Liver (tissue), 9 donors: ENCODE results near the gene MKI67. TPM values are rescaled to one million over a fixed set of nuclear protein-coding genes. Genes with fewer than 3 reads are reported as not detected.

ENCODE experiments used
- DNase-seq: peaks from one replicate; pipeline ENCODE4 v3.0.0-alpha.2; 2017; ENCODE audit warnings: low spot score
- H3K27ac ChIP-seq, 2 donors: one replicate each; pipeline ENCODE4 v1.7.0; 2013; ENCODE audit warnings: inconsistent platforms in 2 of 2, low read length in 2 of 2, control low read depth in 1 of 2, low read depth in 1 of 2, mild to moderate bottlenecking in 1 of 2
- H3K27me3 ChIP-seq, 4 donors: one replicate each; pipeline versions ENCODE4 v1.6.1 to v1.7.0; 2013; ENCODE audit warnings: low read length in 3 of 4, inconsistent platforms in 1 of 4, mild to moderate bottlenecking in 1 of 4, moderate library complexity in 1 of 4; ENCODE audit not compliant: control insufficient read depth in 4 of 4, insufficient read depth in 4 of 4
- H3K36me3 ChIP-seq, 4 donors: one replicate each; pipeline versions ENCODE4 v1.6.1 to v1.7.0; 2013; ENCODE audit warnings: low read length in 3 of 4, mild to moderate bottlenecking in 3 of 4, low read depth in 1 of 4, moderate library complexity in 1 of 4; ENCODE audit not compliant: control insufficient read depth in 4 of 4, insufficient read depth in 3 of 4
- H3K4me1 ChIP-seq, 4 donors: one replicate each; pipeline versions ENCODE4 v1.6.1 to v1.7.0; 2013; ENCODE audit warnings: low read length in 3 of 4, mild to moderate bottlenecking in 3 of 4, moderate library complexity in 1 of 4; ENCODE audit not compliant: control insufficient read depth in 4 of 4, insufficient read depth in 4 of 4
- H3K4me3 ChIP-seq, 3 donors: one replicate each; pipeline versions ENCODE4 v1.6.1 to v1.7.0; 2013; ENCODE audit warnings: low read length in 3 of 3, control low read depth in 1 of 3, low read depth in 1 of 3, mild to moderate bottlenecking in 1 of 3
- H3K9ac ChIP-seq, 2 donors: one replicate each; pipeline ENCODE4 v1.7.0; 2013; ENCODE audit warnings: low read length in 2 of 2, mild to moderate bottlenecking in 2 of 2, moderate library complexity in 2 of 2, control low read depth in 1 of 2, low read depth in 1 of 2
- H3K9me3 ChIP-seq, 4 donors: one replicate each; pipeline versions ENCODE4 v1.6.1 to v1.7.0; 2013; ENCODE audit warnings: low read length in 3 of 4; ENCODE audit not compliant: control insufficient read depth in 4 of 4
- FOXA2 ChIP-seq: IDR thresholded peaks from 2 replicates; pipeline ENCODE4 v1.6.1; 2016; ENCODE audit warnings: antibody characterized with exemption
- GABPA ChIP-seq, 2 donors: IDR thresholded peaks in 1 of 2; conservative IDR thresholded peaks in 1 of 2; 2 replicates each; pipeline ENCODE4 v1.6.1; 2016; ENCODE audit warnings: antibody characterized with exemption in 2 of 2, mild to moderate bottlenecking in 1 of 2, moderate library complexity in 1 of 2
- HNF4A ChIP-seq, 2 donors: conservative IDR thresholded peaks; 2 replicates each; pipeline ENCODE4 v1.6.1; 2016; ENCODE audit warnings: antibody characterized with exemption in 2 of 2, mild to moderate bottlenecking in 2 of 2
- HNF4G ChIP-seq: IDR thresholded peaks from 2 replicates; pipeline ENCODE4 v1.6.1; 2016; ENCODE audit warnings: antibody characterized with exemption
- RXRA ChIP-seq, 2 donors: IDR thresholded peaks; 2 replicates each; pipeline ENCODE4 v1.6.1; 2017 to 2018; ENCODE audit warnings: antibody characterized with exemption in 2 of 2, mild to moderate bottlenecking in 1 of 2
- SP1 ChIP-seq: IDR thresholded peaks from 2 replicates; pipeline ENCODE4 v1.6.1; 2018; ENCODE audit warnings: antibody characterized with exemption, mild to moderate bottlenecking
- TAF1 ChIP-seq: conservative IDR thresholded peaks from 2 replicates; pipeline ENCODE4 v1.6.1; 2016; ENCODE audit warnings: antibody characterized with exemption, mild to moderate bottlenecking
- YY1 ChIP-seq: IDR thresholded peaks from 2 replicates; pipeline ENCODE4 v1.6.1; 2016; ENCODE audit warnings: antibody characterized with exemption, mild to moderate bottlenecking
- WGBS: extraction: QIAGEN DNeasy Blood & Tissue Kit; methylation state at CpG from one replicate; pipeline ENCODE4 v1.1.7; 2013; 5-methylcytosine and 5-hydroxymethylcytosine counted together
- polyA plus RNA-seq, 2 donors: library from polyadenylated mRNA; stranded (reverse) in 1 of 2; unstranded in 1 of 2; fragments of 200-250 nt in 1 of 2; fragments of >200 nt in 1 of 2; fragmentation: Nextera tagmentation in 1 of 2; extraction: Ambion mirVana in 1 of 2; gene quantifications; one replicate each; pipeline versions ENCODE4 v1.2.1 to v1.2.3, GENCODE V29; 2013 to 2015
- total RNA-seq, 2 donors: library from RNA; depleted of rRNA; stranded (reverse); fragments of >200 nt; gene quantifications; one replicate each; pipeline ENCODE4 v1.2.3, GENCODE V29; 2014
- TF ChIP-seq, protein P1 (sequence below): IDR thresholded peaks from 2 replicates; pipeline ENCODE4 v1.6.1; 2016; ENCODE audit warnings: antibody characterized with exemption
- TF ChIP-seq, protein P2 (sequence below): IDR thresholded peaks from 2 replicates; pipeline ENCODE4 v1.6.1; 2016; ENCODE audit warnings: antibody characterized with exemption
- TF ChIP-seq, protein P3 (sequence below): IDR thresholded peaks from 2 replicates; pipeline ENCODE4 v1.6.1; 2016; ENCODE audit warnings: antibody characterized with exemption, mild to moderate bottlenecking
- donor health status: healthy.
- donor health status: healthy.
- donor health status: healthy.
- donor health status: healthy.
- donor health status: healthy.

The MKI67 gene
- total and polyA plus RNA-seq, 4 donors = 0.25 to 54.5 (median 1.1) TPM

DNA sequence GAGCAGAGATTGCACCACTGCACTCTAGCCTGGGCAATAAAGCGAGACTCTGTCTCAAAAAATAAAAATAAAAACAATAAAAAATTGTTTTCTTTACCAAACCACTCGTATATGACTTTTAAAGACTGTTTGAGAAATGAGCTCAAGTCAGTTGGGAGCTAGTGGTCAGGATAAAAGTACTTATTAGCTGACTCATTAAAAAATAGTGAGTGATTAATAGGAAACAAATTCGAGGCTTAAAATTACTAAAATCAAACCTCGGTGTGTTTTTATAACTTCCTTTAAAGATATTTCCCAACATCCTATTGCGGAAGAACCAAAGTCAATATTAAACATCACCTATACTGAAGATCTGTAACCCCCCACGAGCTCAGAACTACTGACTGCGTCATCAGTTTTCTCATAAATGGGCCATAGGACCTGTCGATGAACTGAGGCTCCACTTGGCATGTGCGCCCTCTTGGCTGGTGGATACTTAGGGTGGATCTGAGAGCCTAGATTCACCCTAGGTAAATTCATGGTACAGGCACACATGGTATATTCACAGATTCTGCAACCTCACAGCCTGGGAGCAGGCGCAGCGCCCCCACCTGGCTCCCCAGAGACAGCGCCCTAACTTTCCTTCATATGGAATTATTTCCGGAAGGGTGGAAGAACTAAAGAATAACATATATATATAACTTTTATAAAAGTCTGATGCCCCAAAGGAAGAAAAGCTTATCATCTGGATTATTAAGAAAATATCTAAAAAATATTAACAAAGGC, 9.2 kb downstream of the MKI67 start (continued):
- TF ChIP-seq, protein P1, sequence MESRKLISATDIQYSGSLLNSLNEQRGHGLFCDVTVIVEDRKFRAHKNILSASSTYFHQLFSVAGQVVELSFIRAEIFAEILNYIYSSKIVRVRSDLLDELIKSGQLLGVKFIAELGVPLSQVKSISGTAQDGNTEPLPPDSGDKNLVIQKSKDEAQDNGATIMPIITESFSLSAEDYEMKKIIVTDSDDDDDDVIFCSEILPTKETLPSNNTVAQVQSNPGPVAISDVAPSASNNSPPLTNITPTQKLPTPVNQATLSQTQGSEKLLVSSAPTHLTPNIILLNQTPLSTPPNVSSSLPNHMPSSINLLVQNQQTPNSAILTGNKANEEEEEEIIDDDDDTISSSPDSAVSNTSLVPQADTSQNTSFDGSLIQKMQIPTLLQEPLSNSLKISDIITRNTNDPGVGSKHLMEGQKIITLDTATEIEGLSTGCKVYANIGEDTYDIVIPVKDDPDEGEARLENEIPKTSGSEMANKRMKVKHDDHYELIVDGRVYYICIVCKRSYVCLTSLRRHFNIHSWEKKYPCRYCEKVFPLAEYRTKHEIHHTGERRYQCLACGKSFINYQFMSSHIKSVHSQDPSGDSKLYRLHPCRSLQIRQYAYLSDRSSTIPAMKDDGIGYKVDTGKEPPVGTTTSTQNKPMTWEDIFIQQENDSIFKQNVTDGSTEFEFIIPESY = no peak
- TF ChIP-seq RXRA (IDR thresholded peaks at IDR 0.05) (no peak), GABPA (IDR thresholded peaks at IDR 0.05 in 1 of 2, conservative IDR thresholded peaks at IDR 0.05 in 1 of 2) (no peak), YY1 (no peak)

DNA sequence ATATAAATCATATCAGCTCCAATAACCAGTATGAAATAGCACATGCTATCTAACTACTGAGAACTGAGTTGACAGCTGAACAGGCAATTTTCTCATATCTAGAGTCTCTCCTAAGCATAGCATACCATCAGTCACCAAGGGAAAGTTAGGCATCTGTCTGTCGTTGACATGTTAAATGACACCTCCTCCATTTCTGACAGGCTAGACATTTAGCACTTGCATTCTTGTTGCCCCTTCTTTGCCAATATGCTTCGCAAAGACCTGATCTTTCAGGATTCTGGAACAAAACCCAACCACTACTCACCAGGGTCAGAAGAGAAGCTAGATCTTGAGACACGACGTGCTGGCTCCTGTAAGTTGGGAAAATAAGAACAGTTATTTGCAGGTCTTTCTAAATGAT, 10.0 kb downstream of the MKI67 start:
- peaks cover 0 to 3% (median 0%) of the 10 kb centered on the region in 4 donors for H3K27me3 ChIP-seq
- 97% methylated on average over 4 of the region's 4 CpGs for WGBS
- H3K4me3 ChIP-seq = no peak overlapping the region
- H3K27ac ChIP-seq = no peak overlapping the region
- no peak for DNase-seq
- no peak overlapping the region for H3K9ac ChIP-seq
- H3K4me1 ChIP-seq = no peaks in the 10 kb centered on the region
- TF ChIP-seq, protein P2, sequence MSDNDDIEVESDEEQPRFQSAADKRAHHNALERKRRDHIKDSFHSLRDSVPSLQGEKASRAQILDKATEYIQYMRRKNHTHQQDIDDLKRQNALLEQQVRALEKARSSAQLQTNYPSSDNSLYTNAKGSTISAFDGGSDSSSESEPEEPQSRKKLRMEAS = no peak
- TF ChIP-seq HNF4G = no peak
- H3K36me3 ChIP-seq = peaks cover 0 to 2% (median 0%) of the 10 kb centered on the region in 4 donors
- H3K9me3 ChIP-seq = no peaks in the 10 kb centered on the region

DNA sequence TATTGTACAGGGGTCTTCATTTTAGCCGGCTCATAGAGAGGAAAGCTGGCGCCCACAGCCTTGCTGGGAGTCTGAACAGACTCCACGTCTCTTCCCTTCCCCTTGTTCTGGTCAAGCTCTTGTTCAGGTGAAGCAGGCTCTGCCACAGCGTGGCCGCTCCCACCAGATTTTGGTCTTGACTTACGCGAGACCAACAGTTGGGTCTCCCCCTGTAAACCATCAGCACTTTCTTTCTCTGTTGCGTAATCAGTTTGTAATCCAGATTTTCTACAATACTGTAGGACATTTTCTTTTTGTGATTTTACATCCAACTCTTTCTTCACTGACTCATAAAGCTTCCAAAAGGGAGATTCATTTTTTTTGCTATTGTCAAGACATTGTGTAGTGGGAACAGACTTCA, 10.9 kb downstream of the MKI67 start:
- Histone ChIP-seq H3K9me3 (no peaks in the 10 kb centered on the region), H3K9ac (no peak overlapping the region), H3K27ac (no peak overlapping the region), H3K4me1 (no peaks in the 10 kb centered on the region), H3K36me3 (peaks cover 0 to 2% (median 0%) of the 10 kb centered on the region in 4 donors), H3K27me3 (peaks cover 0 to 3% (median 0%) of the 10 kb centered on the region in 4 donors), H3K4me3 (no peak overlapping the region)
- TF ChIP-seq, protein P2 = no peak
- no peak for TF ChIP-seq YY1
- no peak for TF ChIP-seq TAF1
- WGBS = 98% methylated on average over 8 of the region's 8 CpGs
- no peak for DNase-seq

DNA sequence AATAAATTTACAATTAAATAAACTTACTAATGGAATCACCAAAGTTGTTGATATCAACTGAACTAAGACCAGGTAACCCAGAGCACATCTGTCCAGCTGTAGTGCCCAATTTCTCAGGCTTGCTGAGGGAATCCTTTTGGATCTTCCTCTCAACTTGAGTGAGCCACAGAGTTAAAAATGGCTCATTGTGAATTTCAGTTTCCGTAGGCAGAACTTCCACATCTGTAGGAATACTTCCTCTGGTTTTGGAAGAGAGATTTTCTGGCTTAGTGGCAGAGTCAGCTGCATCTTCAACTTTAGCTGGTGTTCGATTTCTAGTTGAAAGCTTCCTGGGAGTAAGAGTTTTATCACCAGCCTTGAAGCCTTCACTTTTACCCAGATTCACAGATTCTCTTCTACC, 11.3 kb downstream of the MKI67 start:
- peaks cover 0 to 2% (median 0%) of the 10 kb centered on the region in 4 donors for H3K36me3 ChIP-seq
- WGBS = 95% methylated on average over 2 of the region's 2 CpGs
- no peak overlapping the region for H3K4me3 ChIP-seq
- H3K4me1 ChIP-seq = no peaks in the 10 kb centered on the region
- H3K9ac ChIP-seq = no peak overlapping the region
- H3K9me3 ChIP-seq = no peaks in the 10 kb centered on the region
- H3K27ac ChIP-seq = no peak overlapping the region
- H3K27me3 ChIP-seq = peaks cover 0 to 3% (median 0%) of the 10 kb centered on the region in 4 donors
- DNase-seq = no peak
- no peak for TF ChIP-seq SP1
- no peak for TF ChIP-seq GABPA (IDR thresholded peaks at IDR 0.05 in 1 of 2, conservative IDR thresholded peaks at IDR 0.05 in 1 of 2)
- TF ChIP-seq HNF4G = no peak
- TF ChIP-seq TAF1 = no peak
- no peak for TF ChIP-seq HNF4A (conservative IDR thresholded peaks at IDR 0.05)
- TF ChIP-seq FOXA2 = no peak
- TF ChIP-seq, protein P3, sequence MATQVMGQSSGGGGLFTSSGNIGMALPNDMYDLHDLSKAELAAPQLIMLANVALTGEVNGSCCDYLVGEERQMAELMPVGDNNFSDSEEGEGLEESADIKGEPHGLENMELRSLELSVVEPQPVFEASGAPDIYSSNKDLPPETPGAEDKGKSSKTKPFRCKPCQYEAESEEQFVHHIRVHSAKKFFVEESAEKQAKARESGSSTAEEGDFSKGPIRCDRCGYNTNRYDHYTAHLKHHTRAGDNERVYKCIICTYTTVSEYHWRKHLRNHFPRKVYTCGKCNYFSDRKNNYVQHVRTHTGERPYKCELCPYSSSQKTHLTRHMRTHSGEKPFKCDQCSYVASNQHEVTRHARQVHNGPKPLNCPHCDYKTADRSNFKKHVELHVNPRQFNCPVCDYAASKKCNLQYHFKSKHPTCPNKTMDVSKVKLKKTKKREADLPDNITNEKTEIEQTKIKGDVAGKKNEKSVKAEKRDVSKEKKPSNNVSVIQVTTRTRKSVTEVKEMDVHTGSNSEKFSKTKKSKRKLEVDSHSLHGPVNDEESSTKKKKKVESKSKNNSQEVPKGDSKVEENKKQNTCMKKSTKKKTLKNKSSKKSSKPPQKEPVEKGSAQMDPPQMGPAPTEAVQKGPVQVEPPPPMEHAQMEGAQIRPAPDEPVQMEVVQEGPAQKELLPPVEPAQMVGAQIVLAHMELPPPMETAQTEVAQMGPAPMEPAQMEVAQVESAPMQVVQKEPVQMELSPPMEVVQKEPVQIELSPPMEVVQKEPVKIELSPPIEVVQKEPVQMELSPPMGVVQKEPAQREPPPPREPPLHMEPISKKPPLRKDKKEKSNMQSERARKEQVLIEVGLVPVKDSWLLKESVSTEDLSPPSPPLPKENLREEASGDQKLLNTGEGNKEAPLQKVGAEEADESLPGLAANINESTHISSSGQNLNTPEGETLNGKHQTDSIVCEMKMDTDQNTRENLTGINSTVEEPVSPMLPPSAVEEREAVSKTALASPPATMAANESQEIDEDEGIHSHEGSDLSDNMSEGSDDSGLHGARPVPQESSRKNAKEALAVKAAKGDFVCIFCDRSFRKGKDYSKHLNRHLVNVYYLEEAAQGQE = no peak
